ENCODE measurements around the gene KRT17.

- TF ChIP-seq CTCF (IDR thresholded peaks at IDR 0.05) (no peak), POLR2A (IDR thresholded peaks at IDR 0.05) (no peak)
These were observed 29.9 kb downstream of the KRT17 start for GRCh38 chr17:41594363-41594915.

Measured in adrenal gland (tissue), 5 donors.